ENCODE measurements around the gene CEP170.

The CEP170 gene

GRCh38 chr1:243254927-243255790, at the start of gene CEP170:
Gene CEP170, minus strand, starts transcription at chr1:243255281. Its CDS starts 30,001 bp downstream, at chr1:243225280.
- peak; percentile 62 to 100 (median 94) for DNase-seq

DNA sequence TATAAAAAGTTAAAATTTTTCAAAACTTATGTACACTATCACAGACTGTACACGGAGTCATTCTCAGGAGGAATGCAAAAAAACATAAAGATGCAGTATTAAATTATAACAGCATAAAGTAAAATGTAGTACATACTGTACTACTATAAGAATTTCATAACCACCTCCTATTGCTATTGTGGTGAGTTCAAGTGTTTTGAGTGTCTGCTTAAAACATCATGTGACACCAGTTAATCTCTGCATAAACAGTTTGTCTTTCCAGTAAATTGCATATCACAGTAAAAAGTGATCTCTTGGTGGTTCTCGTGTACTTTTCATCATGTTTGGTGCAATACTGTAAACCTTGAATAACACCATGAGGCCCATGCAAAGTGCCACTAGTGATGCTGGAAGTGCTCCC, 46.0 kb upstream of the CEP170 start:
- DNase-seq, result no peak

- DNase-seq, result no peak
Observed at GRCh38 chr1:243299069-243299468, 44.0 kb upstream of the CEP170 start.

DNA sequence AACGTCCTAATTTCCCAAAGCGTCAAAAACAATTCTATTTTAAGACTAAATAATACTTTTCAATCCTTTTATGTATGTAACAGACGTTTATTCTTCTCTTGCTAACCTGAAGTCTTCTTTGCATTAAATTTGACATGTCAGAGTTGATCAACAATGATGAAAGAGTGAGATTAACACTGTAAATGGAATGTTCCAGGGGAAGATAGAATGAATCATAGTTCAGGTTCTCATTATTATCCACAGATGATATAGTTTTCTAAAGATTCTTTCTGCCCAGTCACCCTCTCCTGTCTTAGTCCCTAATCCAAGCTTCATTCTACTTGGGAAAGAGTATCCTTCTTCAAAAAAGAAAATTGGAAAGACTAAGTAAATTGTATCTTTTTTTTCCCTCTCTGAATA, 39.6 kb upstream of the CEP170 start:
- no peak for DNase-seq

GRCh38 chr1:243293941-243294722, 39.1 kb upstream of the CEP170 start:
- no peak for DNase-seq

- DNase-seq, result no peak
Observed at GRCh38 chr1:243292117-243292516, 37.0 kb upstream of the CEP170 start.

DNA sequence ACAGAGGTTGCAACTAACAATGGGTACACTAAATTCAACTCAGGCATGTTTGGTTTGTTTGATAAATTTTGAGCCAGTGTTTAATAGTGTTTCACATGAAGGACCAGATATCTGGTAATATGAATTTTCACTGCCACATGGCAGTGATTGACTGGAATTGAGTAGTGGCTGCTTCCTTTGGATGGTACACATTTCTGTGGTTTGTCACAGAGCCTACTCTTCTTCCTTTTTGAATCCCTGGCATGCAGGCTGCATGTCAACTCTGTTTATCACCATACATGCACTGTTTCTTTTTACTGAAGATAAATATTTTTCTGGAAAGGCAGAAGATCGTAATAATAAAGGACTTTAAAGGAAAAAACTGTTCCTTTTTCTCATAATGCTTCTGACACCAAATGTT, 36.2 kb upstream of the CEP170 start:
- DNase-seq, result no peak

DNA sequence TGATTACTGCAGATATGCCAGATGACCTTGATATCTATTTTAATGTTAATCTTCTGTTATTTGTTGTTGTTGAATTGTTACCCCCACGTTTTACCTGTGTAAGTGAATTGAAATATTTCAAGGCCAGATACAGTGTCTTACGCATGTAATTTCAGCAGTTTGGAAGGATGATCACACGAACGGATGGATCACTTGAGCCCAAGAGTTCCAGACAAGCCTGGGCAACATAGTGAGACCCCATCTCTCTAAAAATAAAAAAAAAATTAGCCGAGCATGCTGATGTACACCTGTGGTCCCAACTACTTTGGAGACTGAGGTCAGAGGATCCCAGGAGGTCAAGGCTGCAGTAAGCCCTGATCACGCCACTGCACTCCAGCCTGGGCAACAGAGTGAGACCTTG, 33.0 kb upstream of the CEP170 start:
- no peak for DNase-seq

- DNase-seq, result no peak
Observed at GRCh38 chr1:243287652-243288051, 32.6 kb upstream of the CEP170 start.

- DNase-seq, result no peak
Observed at GRCh38 chr1:243287123-243287460, 32.0 kb upstream of the CEP170 start.

DNA sequence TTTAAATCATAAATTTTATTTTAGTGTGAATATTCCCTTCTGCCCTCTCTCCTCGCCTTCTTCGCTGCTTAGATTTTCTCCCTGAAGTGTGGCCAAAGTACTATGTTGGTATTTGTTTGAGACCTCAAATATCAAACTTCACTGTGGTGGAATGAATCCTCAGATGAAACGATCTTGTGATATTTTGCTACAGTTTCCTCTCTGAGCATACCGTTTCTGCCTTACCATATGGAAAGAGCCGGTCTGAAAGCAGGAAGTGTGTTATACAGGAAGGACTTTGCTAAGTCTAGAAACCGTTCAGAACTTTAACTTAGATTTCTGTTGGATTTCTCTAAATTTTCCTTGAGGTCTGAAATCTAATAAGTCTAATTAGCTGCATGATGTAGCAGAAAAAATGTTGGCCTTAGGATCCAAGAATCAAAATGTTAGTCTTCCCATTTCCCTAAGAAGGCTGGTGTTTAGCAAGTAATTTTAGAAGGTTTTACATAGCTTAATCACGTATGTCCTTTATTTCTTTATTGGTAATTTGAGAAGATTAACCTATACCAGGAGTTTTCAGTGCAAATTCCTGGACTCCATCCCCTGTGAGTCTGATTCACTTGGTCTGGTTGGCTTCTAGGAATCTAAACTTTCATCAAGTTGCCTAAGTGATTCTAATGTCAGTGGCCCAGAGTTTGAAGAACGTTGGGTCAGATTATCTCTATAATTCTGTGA, 31.5 kb upstream of the CEP170 start:
- no peak for DNase-seq

- DNase-seq, result no peak
Observed at GRCh38 chr1:243281672-243282071, 26.6 kb upstream of the CEP170 start.

- DNase-seq, result no peak
Observed at GRCh38 chr1:243280571-243281129, 25.6 kb upstream of the CEP170 start.

GRCh38 chr1:243275316-243275715, 20.2 kb upstream of the CEP170 start:
- DNase-seq, result no peak

GRCh38 chr1:243273945-243274344, 18.9 kb upstream of the CEP170 start:
- no peak for DNase-seq

DNA sequence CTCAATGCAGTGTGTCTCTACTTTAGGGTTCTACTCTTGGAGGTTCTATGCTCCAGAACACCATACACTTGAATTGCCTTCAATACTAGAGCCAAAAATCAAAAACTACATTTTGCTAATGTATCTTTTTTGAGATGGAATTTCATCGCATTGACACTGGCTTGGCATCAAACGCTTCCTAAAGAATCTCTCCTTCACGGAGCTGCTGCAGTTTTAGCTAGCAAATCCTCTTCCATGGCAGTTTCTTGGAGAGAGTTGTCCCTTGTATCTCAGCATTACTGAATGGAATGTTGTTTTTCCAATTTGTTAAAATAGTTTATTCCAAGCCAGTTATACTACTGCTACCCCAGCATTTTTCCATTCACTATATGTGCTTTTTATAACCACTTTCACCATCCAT, 18.4 kb upstream of the CEP170 start:
- no peak for DNase-seq

DNA sequence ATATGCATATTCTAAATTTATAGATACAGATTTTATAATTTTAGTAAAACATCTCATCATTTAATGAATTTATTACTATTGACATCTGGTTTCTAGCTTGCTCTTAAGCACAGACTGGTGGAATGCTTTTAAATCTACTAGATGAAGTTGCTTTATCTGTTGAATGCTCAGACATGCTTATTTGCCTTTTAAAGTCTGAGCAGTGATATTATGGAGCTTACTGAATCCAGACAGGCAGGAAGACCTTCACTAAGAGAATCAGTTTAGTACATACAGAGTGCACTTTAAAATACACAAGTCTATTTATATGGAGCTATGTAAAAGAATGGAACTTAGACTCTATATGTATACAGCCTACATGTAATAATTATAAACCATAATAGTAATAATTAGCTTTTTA, 17.3 kb upstream of the CEP170 start:
- DNase-seq, result no peak

DNA sequence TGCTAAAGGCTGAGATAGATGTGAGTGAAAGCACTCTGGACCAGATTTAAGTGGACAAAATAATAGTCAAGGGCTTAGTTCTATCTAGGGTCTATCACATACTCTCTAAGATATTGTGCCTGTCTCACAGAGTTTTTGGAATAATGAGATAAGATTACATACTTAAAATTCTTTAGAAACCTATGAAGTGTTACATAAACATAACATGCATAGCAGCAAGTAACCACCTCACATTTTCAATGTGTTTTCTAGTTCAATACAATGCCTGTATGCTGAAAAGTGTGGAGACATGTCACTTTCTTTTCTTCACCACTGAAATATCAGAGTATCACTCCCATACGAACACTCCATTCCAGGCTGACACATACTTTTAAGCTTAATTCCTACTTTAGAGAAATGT, 16.9 kb upstream of the CEP170 start:
- DNase-seq, result no peak

GRCh38 chr1:243270097-243270864, 15.2 kb upstream of the CEP170 start:
- DNase-seq, result peak in 2 of 51 donors; percentile 13 to 29

GRCh38 chr1:243269461-243269801, 14.3 kb upstream of the CEP170 start:
- no peak for DNase-seq

All from hypothalamus (tissue), 51 donors.